OCI-LY3 (cell line): Measurements from ENCODE around the gene PRDM16.

Experiments used
- H2AFZ ChIP-seq: fragments of 200-600, 300-600 bp; shearing (Covaris generic); 2 replicates; pipeline ENCODE4 v1.6.0; 2014; ENCODE audit warnings: antibody characterized with exemption, low read depth, low read length
- H3K27ac ChIP-seq: fragments of 200-600, 300-600 bp; sonication (generic); 2 replicates; pipeline ENCODE4 v1.5.1; 2014; ENCODE audit warnings: mild to moderate bottlenecking, low read length, moderate library complexity, mixed read lengths
- H3K27me3 ChIP-seq: fragments of 200-600, 300-600 bp; sonication (generic); 2 replicates; pipeline ENCODE4 v1.6.1; 2014; ENCODE audit warnings: low read depth, low read length, mixed read lengths
- H3K36me3 ChIP-seq: fragments of 200-600, 300-600 bp; sonication (generic); replicated peaks from 2 replicates; pipeline ENCODE3; 2014; ENCODE audit warnings: low read depth, low read length, mixed read lengths
- H3K4me1 ChIP-seq: fragments of 300-600, 200-600 bp; sonication (generic); 2 replicates; pipeline ENCODE4 v1.6.1; 2014; ENCODE audit warnings: low read length, mixed read lengths
- H3K4me2 ChIP-seq: fragments of 200-600, 300-600 bp; sonication (generic); 2 replicates; pipeline ENCODE4 v1.6.1; 2014; ENCODE audit warnings: low read length, mixed read lengths
- H3K4me3 ChIP-seq: fragments of 300-600, 200-600 bp; sonication (generic); 2 replicates; pipeline ENCODE4 v1.5.1; 2014; ENCODE audit warnings: antibody characterized with exemption, mild to moderate bottlenecking, low read length, moderate library complexity
- H3K79me2 ChIP-seq: fragments of 300-600, 200-600 bp; shearing (Covaris generic); 2 replicates; pipeline ENCODE4 v1.6.1; 2014; ENCODE audit warnings: mild to moderate bottlenecking, low read length, mixed read lengths
- H3K9ac ChIP-seq: fragments of 300-600, 200-600 bp; shearing (Covaris generic); 2 replicates; pipeline ENCODE4 v1.6.0; 2014; ENCODE audit warnings: mild to moderate bottlenecking, low read length, moderate library complexity
- H3K9me3 ChIP-seq: fragments of 200-600, 300-600 bp; shearing (Covaris generic); 2 replicates; pipeline ENCODE4 v1.6.1; 2014; ENCODE audit warnings: low read length, mixed read lengths; ENCODE audit not compliant: insufficient read depth
- H4K20me1 ChIP-seq: fragments of 200-600, 300-600 bp; sonication (generic); 2 replicates; pipeline ENCODE4 v1.6.1; 2016; ENCODE audit warnings: low read length, mixed read lengths; ENCODE audit not compliant: insufficient read depth
- EZH2phosphoT487 ChIP-seq: fragments of 200-600 bp; shearing (Covaris generic); IDR thresholded peaks from 2 replicates; pipeline ENCODE4 v1.6.1; 2018; ENCODE audit warnings: antibody characterized with exemption, mixed run types, low read depth
- TF ChIP-seq, protein P1 (sequence below): fragments of 200-600, 300-600 bp; sonication (generic); IDR thresholded peaks from 2 replicates; pipeline ENCODE4 v1.5.1; 2014; ENCODE audit warnings: antibody characterized with exemption, low read length, low read depth

Gene PRDM16

DNA sequence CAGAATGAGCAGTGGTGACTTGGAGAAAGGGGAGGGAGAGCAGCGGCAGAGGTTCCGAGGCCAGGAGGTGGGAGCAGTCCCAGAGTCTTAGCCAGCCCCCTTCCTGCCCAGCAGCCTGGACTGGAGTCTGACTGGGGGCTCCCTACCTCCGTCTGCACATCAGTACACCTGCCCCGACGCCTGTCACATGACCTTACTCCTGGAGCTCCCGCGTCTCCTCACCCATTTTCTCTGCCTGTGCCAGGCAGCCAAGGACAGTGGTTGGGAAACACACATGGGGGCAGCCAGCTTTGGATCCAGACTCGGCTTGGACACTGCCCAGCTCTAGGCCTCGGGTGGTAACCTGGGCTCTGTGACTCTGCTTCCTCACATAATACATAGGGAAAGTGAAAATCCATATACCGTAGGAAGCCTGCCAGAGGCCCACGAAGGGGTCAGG, 30.9 kb upstream of the PRDM16 start:
- no peaks in the 10 kb centered on the region for H4K20me1 ChIP-seq
- H3K9ac ChIP-seq = no peak overlapping the region
- H3K4me1 ChIP-seq = no peaks in the 10 kb centered on the region
- no peak overlapping the region for H3K4me2 ChIP-seq
- H2AFZ ChIP-seq = no peak overlapping the region
- no peaks in the 10 kb centered on the region for H3K9me3 ChIP-seq
- no peak overlapping the region for H3K27ac ChIP-seq
- H3K4me3 ChIP-seq = no peak overlapping the region
- no peaks in the 10 kb centered on the region for H3K79me2 ChIP-seq
- H3K36me3 ChIP-seq = no peaks in the 10 kb centered on the region
- H3K27me3 ChIP-seq = no peaks in the 10 kb centered on the region
- TF ChIP-seq EZH2phosphoT487 = no peak
- TF ChIP-seq, protein P1, sequence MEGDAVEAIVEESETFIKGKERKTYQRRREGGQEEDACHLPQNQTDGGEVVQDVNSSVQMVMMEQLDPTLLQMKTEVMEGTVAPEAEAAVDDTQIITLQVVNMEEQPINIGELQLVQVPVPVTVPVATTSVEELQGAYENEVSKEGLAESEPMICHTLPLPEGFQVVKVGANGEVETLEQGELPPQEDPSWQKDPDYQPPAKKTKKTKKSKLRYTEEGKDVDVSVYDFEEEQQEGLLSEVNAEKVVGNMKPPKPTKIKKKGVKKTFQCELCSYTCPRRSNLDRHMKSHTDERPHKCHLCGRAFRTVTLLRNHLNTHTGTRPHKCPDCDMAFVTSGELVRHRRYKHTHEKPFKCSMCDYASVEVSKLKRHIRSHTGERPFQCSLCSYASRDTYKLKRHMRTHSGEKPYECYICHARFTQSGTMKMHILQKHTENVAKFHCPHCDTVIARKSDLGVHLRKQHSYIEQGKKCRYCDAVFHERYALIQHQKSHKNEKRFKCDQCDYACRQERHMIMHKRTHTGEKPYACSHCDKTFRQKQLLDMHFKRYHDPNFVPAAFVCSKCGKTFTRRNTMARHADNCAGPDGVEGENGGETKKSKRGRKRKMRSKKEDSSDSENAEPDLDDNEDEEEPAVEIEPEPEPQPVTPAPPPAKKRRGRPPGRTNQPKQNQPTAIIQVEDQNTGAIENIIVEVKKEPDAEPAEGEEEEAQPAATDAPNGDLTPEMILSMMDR = no peak

- no peak overlapping the region for H3K4me3 ChIP-seq
- no peak overlapping the region for H3K27ac ChIP-seq
- H3K36me3 ChIP-seq = no peaks in the 10 kb centered on the region
- H3K79me2 ChIP-seq = no peaks in the 10 kb centered on the region
- H3K4me1 ChIP-seq = no peaks in the 10 kb centered on the region
- H4K20me1 ChIP-seq = no peaks in the 10 kb centered on the region
- no peak overlapping the region for H3K9ac ChIP-seq
- H3K4me2 ChIP-seq = no peak overlapping the region
- H3K27me3 ChIP-seq = no peaks in the 10 kb centered on the region
- no peak overlapping the region for H2AFZ ChIP-seq
- H3K9me3 ChIP-seq = no peaks in the 10 kb centered on the region
- TF ChIP-seq EZH2phosphoT487 = no peak
These were observed 30.3 kb upstream of the PRDM16 start for GRCh38 chr1:3038571-3039181.

DNA sequence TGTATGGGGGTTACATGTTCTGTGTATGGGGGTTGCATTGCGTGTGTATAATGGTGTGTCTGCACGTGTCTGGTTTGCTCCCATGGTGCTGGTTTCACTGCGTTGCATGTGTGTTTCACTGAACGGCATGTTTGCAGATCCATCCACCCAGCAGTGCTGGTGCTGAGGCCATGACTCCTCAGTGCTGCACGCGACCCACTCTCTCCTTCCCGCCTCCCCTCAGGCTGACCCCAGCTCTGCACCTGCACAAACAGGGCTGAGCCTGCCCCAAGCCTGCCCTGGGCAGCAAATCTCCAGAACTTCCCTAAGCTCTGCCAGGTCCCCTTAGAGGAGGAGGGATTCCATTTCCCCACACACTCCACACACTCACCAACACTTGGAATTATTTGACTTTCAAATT, 29.0 kb upstream of the PRDM16 start:
- no peaks in the 10 kb centered on the region for H3K27me3 ChIP-seq
- TF ChIP-seq EZH2phosphoT487 = no peak
- TF ChIP-seq, protein P1 = no peak
- H3K36me3 ChIP-seq = no peaks in the 10 kb centered on the region
- H3K4me2 ChIP-seq = no peak overlapping the region
- no peaks in the 10 kb centered on the region for H3K4me1 ChIP-seq
- no peak overlapping the region for H2AFZ ChIP-seq
- H3K4me3 ChIP-seq = no peak overlapping the region
- H3K9me3 ChIP-seq = no peaks in the 10 kb centered on the region
- no peaks in the 10 kb centered on the region for H3K79me2 ChIP-seq
- H3K27ac ChIP-seq = no peak overlapping the region
- H3K9ac ChIP-seq = no peak overlapping the region
- no peaks in the 10 kb centered on the region for H4K20me1 ChIP-seq

GRCh38 chr1:3042481-3042880, 26.5 kb upstream of the PRDM16 start:
- no peak overlapping the region for H3K27ac ChIP-seq
- H3K9ac ChIP-seq = no peak overlapping the region
- no peak overlapping the region for H3K4me2 ChIP-seq
- no peak for TF ChIP-seq EZH2phosphoT487
- TF ChIP-seq, protein P1 = no peak
- H3K79me2 ChIP-seq = no peaks in the 10 kb centered on the region
- H3K4me3 ChIP-seq = no peak overlapping the region
- H3K4me1 ChIP-seq = no peaks in the 10 kb centered on the region
- H3K27me3 ChIP-seq = no peaks in the 10 kb centered on the region
- no peak overlapping the region for H2AFZ ChIP-seq
- no peaks in the 10 kb centered on the region for H4K20me1 ChIP-seq
- no peaks in the 10 kb centered on the region for H3K9me3 ChIP-seq
- no peaks in the 10 kb centered on the region for H3K36me3 ChIP-seq

DNA sequence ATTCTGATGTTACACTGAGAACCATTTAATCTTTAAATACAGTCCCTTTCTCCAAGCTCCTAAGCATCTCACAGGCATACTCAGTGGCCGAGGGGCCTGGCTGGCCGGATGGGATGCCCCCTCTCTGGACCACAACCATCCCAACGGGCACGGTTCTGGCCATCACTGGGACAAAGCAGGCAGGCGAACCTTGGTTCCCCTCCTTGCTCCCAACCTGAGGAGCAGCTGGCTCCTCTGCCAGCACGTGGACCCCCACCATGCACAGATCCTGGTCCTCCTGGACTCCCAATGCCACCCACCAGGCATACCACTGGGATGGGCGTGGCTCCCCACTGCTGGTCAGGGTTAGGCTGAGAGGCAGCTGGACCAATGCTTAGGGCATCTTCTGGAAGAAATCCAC, 19.8 kb upstream of the PRDM16 start:
- Histone ChIP-seq H4K20me1 (no peaks in the 10 kb centered on the region), H3K4me3 (no peak overlapping the region), H3K4me1 (no peaks in the 10 kb centered on the region), H2AFZ (no peak overlapping the region), H3K79me2 (no peaks in the 10 kb centered on the region), H3K27ac (no peak overlapping the region), H3K9me3 (no peaks in the 10 kb centered on the region), H3K27me3 (no peaks in the 10 kb centered on the region), H3K4me2 (no peak overlapping the region), H3K36me3 (no peaks in the 10 kb centered on the region), H3K9ac (no peak overlapping the region)
- TF ChIP-seq EZH2phosphoT487 = no peak
- TF ChIP-seq, protein P1 = no peak
